H9 (cell line): ENCODE data around the gene KHNYN. TPM values are rescaled to one million over a fixed set of nuclear protein-coding genes. Genes with fewer than 3 reads are reported as not detected.

Source experiments
- DNase-seq: peaks from one replicate; pipeline ENCODE4 v3.0.0-alpha.2; 2017
- H2AFZ ChIP-seq: one replicate; pipeline ENCODE4 v1.6.1; 2013; ENCODE audit warnings: mild to moderate bottlenecking, low read length, control low read depth, moderate library complexity
- H2AK5ac ChIP-seq: 2 replicates; pipeline ENCODE4 v1.6.1; 2013; ENCODE audit warnings: low read length, control low read depth, mixed read lengths; ENCODE audit not compliant: insufficient read length
- H2BK120ac ChIP-seq: one replicate; pipeline ENCODE4 v1.6.1; 2013; ENCODE audit warnings: low read depth, mild to moderate bottlenecking, low read length, control low read depth, inconsistent platforms; ENCODE audit not compliant: poor library complexity, severe bottlenecking
- H2BK12ac ChIP-seq: 2 replicates; pipeline ENCODE4 v1.6.1; 2013; ENCODE audit warnings: low read length, control low read depth, mixed read lengths, low read depth; ENCODE audit not compliant: insufficient read length
- H2BK15ac ChIP-seq: 2 replicates; pipeline ENCODE4 v1.6.1; 2013; ENCODE audit warnings: low read depth, low read length, control low read depth
- H2BK20ac ChIP-seq: one replicate; pipeline ENCODE4 v1.6.1; 2013; ENCODE audit warnings: low read depth, mild to moderate bottlenecking, low read length, control low read depth, inconsistent platforms; ENCODE audit not compliant: poor library complexity, severe bottlenecking
- H2BK5ac ChIP-seq: 2 replicates; pipeline ENCODE4 v1.6.1; 2013; ENCODE audit warnings: low read length, control low read depth, mixed read lengths; ENCODE audit not compliant: insufficient read length
- H3K14ac ChIP-seq: 2 replicates; pipeline ENCODE4 v1.6.1; 2013; ENCODE audit warnings: low read length, control low read depth; ENCODE audit not compliant: insufficient read depth
- H3K18ac ChIP-seq: 2 replicates; pipeline ENCODE4 v1.6.1; 2013; ENCODE audit warnings: low read depth, mild to moderate bottlenecking, mixed read lengths, low read length, control low read depth; ENCODE audit not compliant: insufficient read length
- H3K23ac ChIP-seq: 2 replicates; pipeline ENCODE4 v1.6.1; 2013; ENCODE audit warnings: low read length, control low read depth, mixed read lengths, low read depth; ENCODE audit not compliant: insufficient read length
- H3K23me2 ChIP-seq: 2 replicates; pipeline ENCODE4 v1.6.1; 2013; ENCODE audit warnings: low read depth, mild to moderate bottlenecking, mixed read lengths, low read length, control low read depth; ENCODE audit not compliant: insufficient read length, poor library complexity, severe bottlenecking
- H3K27ac ChIP-seq: 2 replicates; pipeline ENCODE4 v1.5.1; 2013; ENCODE audit warnings: low read length, control low read depth, mixed read lengths, low read depth; ENCODE audit not compliant: insufficient read length
- H3K27me3 ChIP-seq: 2 replicates; pipeline ENCODE4 v1.6.1; 2013; ENCODE audit warnings: low read length, control low read depth, inconsistent platforms; ENCODE audit not compliant: insufficient read depth
- H3K4ac ChIP-seq: 2 replicates; pipeline ENCODE4 v1.6.1; 2013; ENCODE audit warnings: low read depth, mild to moderate bottlenecking, control low read depth, inconsistent platforms, low read length, moderate library complexity
- H3K4me1 ChIP-seq: 2 replicates; pipeline ENCODE4 v1.6.1; 2013; ENCODE audit warnings: low read length, control low read depth, inconsistent platforms; ENCODE audit not compliant: insufficient read depth
- H3K4me2 ChIP-seq: 2 replicates; pipeline ENCODE4 v1.6.1; 2013; ENCODE audit warnings: low read length, control low read depth, mixed read lengths; ENCODE audit not compliant: insufficient read length, insufficient read depth
- H3K56ac ChIP-seq: 2 replicates; pipeline ENCODE4 v1.6.1; 2013; ENCODE audit warnings: low read depth, mild to moderate bottlenecking, mixed read lengths, low read length, control low read depth; ENCODE audit not compliant: insufficient read length
- H3K79me1 ChIP-seq: 2 replicates; pipeline ENCODE4 v1.6.1; 2013; ENCODE audit warnings: low read depth, mild to moderate bottlenecking, moderate library complexity, low read length, control low read depth, inconsistent platforms; ENCODE audit not compliant: insufficient read depth, poor library complexity, severe bottlenecking
- H3K79me2 ChIP-seq: 2 replicates; pipeline ENCODE4 v1.6.1; 2013; ENCODE audit warnings: low read length, control low read depth, inconsistent platforms; ENCODE audit not compliant: insufficient read depth
- H3K9ac ChIP-seq: 2 replicates; pipeline ENCODE4 v1.6.1; 2013; ENCODE audit warnings: low read length, control low read depth, mixed read lengths; ENCODE audit not compliant: insufficient read length; ENCODE audit errors: extremely low read depth
- H3K9me3 ChIP-seq: one replicate; pipeline ENCODE4 v1.6.1; 2013; ENCODE audit warnings: low read depth, low read length, inconsistent platforms; ENCODE audit not compliant: control insufficient read depth
- H3T11ph ChIP-seq: one replicate; pipeline ENCODE4 v1.6.1; 2013; ENCODE audit warnings: mild to moderate bottlenecking, low read length, control low read depth, inconsistent platforms
- H4K20me1 ChIP-seq: one replicate; pipeline ENCODE4 v1.6.1; 2013; ENCODE audit not compliant: control insufficient read depth, insufficient read length, insufficient read depth
- H4K5ac ChIP-seq: 2 replicates; pipeline ENCODE4 v1.6.1; 2013; ENCODE audit warnings: low read depth, mild to moderate bottlenecking, mixed read lengths, low read length, control low read depth; ENCODE audit not compliant: insufficient read length
- H4K8ac ChIP-seq: replicated peaks from 2 replicates; pipeline ENCODE4 v1.6.1; 2013; ENCODE audit warnings: low read length, control low read depth, mixed read lengths, low read depth; ENCODE audit not compliant: insufficient read length
- H4K91ac ChIP-seq: 2 replicates; pipeline ENCODE4 v1.6.1; 2013; ENCODE audit warnings: low read depth, mild to moderate bottlenecking, moderate library complexity, mixed read lengths, low read length, control low read depth; ENCODE audit not compliant: insufficient read length
- H3K27ac Mint-ChIP-seq, 3 experiments: 2 replicates in 2 of 3; 3 replicates in 1 of 3; pipeline ENCODE4 v1.8.0; 2020 to 2021; ENCODE audit warnings: mixed read lengths in 3 of 3, mild to moderate bottlenecking in 1 of 3, moderate library complexity in 1 of 3
- H3K27me3 Mint-ChIP-seq: 2 replicates; pipeline ENCODE4 v1.8.0; 2021; ENCODE audit warnings: low read depth, mild to moderate bottlenecking, moderate library complexity, mixed read lengths
- H3K36me3 Mint-ChIP-seq, 3 experiments: 2 replicates in 2 of 3; 3 replicates in 1 of 3; pipeline ENCODE4 v1.8.0; 2020 to 2021; ENCODE audit warnings: low read depth in 3 of 3, mixed read lengths in 3 of 3; ENCODE audit not compliant: insufficient read depth in 1 of 3
- H3K4me1 Mint-ChIP-seq, 2 experiments: 2 replicates each; pipeline ENCODE4 v1.8.0; 2020; ENCODE audit warnings: mixed read lengths in 2 of 2
- H3K4me3 Mint-ChIP-seq, 2 experiments: 2 replicates in 1 of 2; 3 replicates in 1 of 2; pipeline ENCODE4 v1.8.0; 2020 to 2021; ENCODE audit warnings: mild to moderate bottlenecking in 2 of 2, mixed read lengths in 2 of 2, moderate library complexity in 1 of 2
- H3K9me3 Mint-ChIP-seq, 2 experiments: 2 replicates in 1 of 2; 3 replicates in 1 of 2; pipeline ENCODE4 v1.8.0; 2020; ENCODE audit warnings: mild to moderate bottlenecking in 2 of 2, mixed read lengths in 2 of 2, moderate library complexity in 1 of 2
- CTCF ChIP-seq: fragments of 200-600 bp; sonication (generic); conservative IDR thresholded peaks from 3 replicates; pipeline ENCODE4 v1.8.0; 2021; ENCODE audit warnings: antibody characterized with exemption, mild to moderate bottlenecking
- WGBS: extraction: QIAGEN DNeasy Blood & Tissue Kit; methylation state at CpG from one replicate; pipeline ENCODE4 v1.1.7; 2013; ENCODE audit warnings: missing lambda C conversion rate, low lambda C conversion rate, mixed read lengths; ENCODE audit not compliant: insufficient read length; ENCODE audit errors: extremely low coverage; 5-methylcytosine and 5-hydroxymethylcytosine counted together
- total RNA-seq: library from RNA; stranded (reverse); gene quantifications from 2 replicates; pipeline ENCODE4 v1.2.1, GENCODE V29; 2021

The KHNYN gene
- total RNA-seq, 1 experiment from 2014 or later, result 30.0 TPM

- Histone ChIP-seq H2AFZ (no peak overlapping the region), H3K9ac (no peak overlapping the region), H2AK5ac (no peak overlapping the region), H3K4ac (no peak overlapping the region), H2BK15ac (no peak overlapping the region), H4K20me1 (no peaks in the 10 kb centered on the region), H3K79me2 (no peaks in the 10 kb centered on the region), H3T11ph (no peak overlapping the region), H2BK120ac (no peak overlapping the region), H3K23me2 (peaks cover 5% of the 10 kb centered on the region), H3K56ac (no peak overlapping the region), H2BK5ac (no peak overlapping the region), H2BK20ac (no peak overlapping the region), H3K27me3 (no peaks in the 10 kb centered on the region), H2BK12ac (no peak overlapping the region), H3K23ac (no peak overlapping the region), H3K27ac (no peak overlapping the region), H4K91ac (no peak overlapping the region), H3K18ac (no peak overlapping the region), H3K79me1 (no peaks in the 10 kb centered on the region), H4K8ac (no peak overlapping the region), H3K9me3 (no peaks in the 10 kb centered on the region), H3K4me2 (peak overlapping the region; percentile 65), H3K4me1 (no peaks in the 10 kb centered on the region; the same call in 1 of the 2 replicates), H3K14ac (no peak overlapping the region), H4K5ac (no peak overlapping the region)
- Mint-ChIP-seq H3K36me3 (0 out of 7 replicates have a peak, but pooled peaks cover 0 to 5% (median 0%) of the 10 kb centered on the region in 3 experiments), H3K4me1 (peaks cover 61 to 66% of the 10 kb centered on the region in 2 experiments), H3K27ac (no peak overlapping the region), H3K4me3 (peak overlapping the region; percentile 79 to 89), H3K27me3 (peaks cover 17% of the 10 kb centered on the region), H3K9me3 (no peaks in the 10 kb centered on the region)
- no peak for TF ChIP-seq CTCF
- WGBS, result no CpG with 5 or more reads among the region's 4 CpGs
- no peak for DNase-seq
Observed at GRCh38 chr14:24399999-24400718, 29.6 kb upstream of the KHNYN start.
